ENCODE data around the gene CACNA1E.

Gene CACNA1E

GRCh38 chr1:181637998-181638397 lies 154.7 kb downstream of the CACNA1E start:
- no peak for DNase-seq (ENCODE audit: low spot score)

GRCh38 chr1:181640956-181641355 lies 157.6 kb downstream of the CACNA1E start:
- no peak for DNase-seq (ENCODE audit: low spot score)

- no peak for DNase-seq (ENCODE audit: low spot score)
Observed at GRCh38 chr1:181643631-181644030, 160.3 kb downstream of the CACNA1E start.

- no peak for DNase-seq (ENCODE audit: low spot score)
Observed at GRCh38 chr1:181645171-181645570, 161.9 kb downstream of the CACNA1E start.

- no peak for DNase-seq (ENCODE audit: low spot score)
Observed at GRCh38 chr1:181646710-181647109, 163.4 kb downstream of the CACNA1E start.

GRCh38 chr1:181647314-181648035 lies 164.2 kb downstream of the CACNA1E start:
- DNase-seq (ENCODE audit: low spot score): no peak

GRCh38 chr1:181651276-181651675 lies 168.0 kb downstream of the CACNA1E start:
- no peak for DNase-seq (ENCODE audit: low spot score)

GRCh38 chr1:181655756-181656155 lies 172.4 kb downstream of the CACNA1E start:
- no peak for DNase-seq (ENCODE audit: low spot score)

GRCh38 chr1:181656491-181656890 lies 173.2 kb downstream of the CACNA1E start:
- DNase-seq (ENCODE audit: low spot score): no peak

GRCh38 chr1:181658581-181658980 lies 175.3 kb downstream of the CACNA1E start:
- no peak for DNase-seq (ENCODE audit: low spot score)

GRCh38 chr1:181659321-181659957 lies 176.1 kb downstream of the CACNA1E start:
- no peak for DNase-seq (ENCODE audit: low spot score)

GRCh38 chr1:181660621-181661020 lies 177.3 kb downstream of the CACNA1E start:
- DNase-seq (ENCODE audit: low spot score): no peak

- no peak for DNase-seq (ENCODE audit: low spot score)
Observed at GRCh38 chr1:181661569-181661968, 178.3 kb downstream of the CACNA1E start.

GRCh38 chr1:181662606-181663005 lies 179.3 kb downstream of the CACNA1E start:
- no peak for DNase-seq (ENCODE audit: low spot score)

GRCh38 chr1:181664543-181664942 lies 181.2 kb downstream of the CACNA1E start:
- DNase-seq (ENCODE audit: low spot score): no peak

- DNase-seq (ENCODE audit: low spot score): no peak
Observed at GRCh38 chr1:181669246-181669645, 185.9 kb downstream of the CACNA1E start.

GRCh38 chr1:181674617-181675016 lies 191.3 kb downstream of the CACNA1E start:
- DNase-seq (ENCODE audit: low spot score): no peak

GRCh38 chr1:181675091-181675917 lies 192.0 kb downstream of the CACNA1E start:
- no peak for DNase-seq (ENCODE audit: low spot score)

GRCh38 chr1:181675918-181676190 lies 192.5 kb downstream of the CACNA1E start:
- no peak for DNase-seq (ENCODE audit: low spot score)

- peak; percentile 72 for DNase-seq (ENCODE audit: low spot score)
Observed at GRCh38 chr1:181676269-181676668, 193.0 kb downstream of the CACNA1E start.

- DNase-seq (ENCODE audit: low spot score): no peak
Observed at GRCh38 chr1:181680332-181680731, 197.0 kb downstream of the CACNA1E start.

GRCh38 chr1:181680871-181681270 lies 197.6 kb downstream of the CACNA1E start:
- no peak for DNase-seq (ENCODE audit: low spot score)

- no peak for DNase-seq (ENCODE audit: low spot score)
Observed at GRCh38 chr1:181685211-181685610, 201.9 kb downstream of the CACNA1E start.

Measured in iPS-NIHi11 (cell line).